HG03066 (cell line): ENCODE data around the gene PIK3R5.

Experiments used
- ATAC-seq: cut with Tn5 transposase; IDR thresholded peaks from one replicate; pipeline ENCODE4 v1.9.1; 2021; ENCODE audit warnings: low read depth; ENCODE audit not compliant: unreplicated experiment

The PIK3R5 gene

DNA sequence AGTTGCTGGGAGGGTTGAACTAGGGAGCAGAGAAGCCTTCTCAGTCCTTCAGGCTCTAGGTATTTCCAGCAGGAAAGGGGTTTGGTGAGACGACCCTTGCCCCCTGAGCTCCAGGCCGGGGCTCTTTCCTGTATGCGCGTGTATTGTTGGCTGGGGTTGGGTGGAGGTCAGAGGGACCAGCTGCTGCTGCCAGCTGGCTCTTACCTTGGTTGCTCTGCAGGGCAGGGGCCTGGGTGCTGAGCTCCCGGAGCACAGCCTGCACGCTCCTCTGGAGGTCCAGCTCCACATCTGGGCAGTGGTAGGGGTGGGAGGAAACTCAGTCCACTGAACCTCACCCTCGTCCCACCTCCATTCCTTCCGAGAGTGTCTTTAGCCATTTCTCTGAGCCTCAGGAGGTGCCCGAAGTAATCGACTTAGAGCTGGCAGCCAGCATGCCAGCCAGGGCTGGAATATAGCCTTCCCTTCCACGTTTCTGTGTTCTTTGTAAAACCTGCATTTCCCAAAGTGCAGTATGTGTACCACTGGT is 126.0 kb downstream of the PIK3R5 start:
- no peak for ATAC-seq

DNA sequence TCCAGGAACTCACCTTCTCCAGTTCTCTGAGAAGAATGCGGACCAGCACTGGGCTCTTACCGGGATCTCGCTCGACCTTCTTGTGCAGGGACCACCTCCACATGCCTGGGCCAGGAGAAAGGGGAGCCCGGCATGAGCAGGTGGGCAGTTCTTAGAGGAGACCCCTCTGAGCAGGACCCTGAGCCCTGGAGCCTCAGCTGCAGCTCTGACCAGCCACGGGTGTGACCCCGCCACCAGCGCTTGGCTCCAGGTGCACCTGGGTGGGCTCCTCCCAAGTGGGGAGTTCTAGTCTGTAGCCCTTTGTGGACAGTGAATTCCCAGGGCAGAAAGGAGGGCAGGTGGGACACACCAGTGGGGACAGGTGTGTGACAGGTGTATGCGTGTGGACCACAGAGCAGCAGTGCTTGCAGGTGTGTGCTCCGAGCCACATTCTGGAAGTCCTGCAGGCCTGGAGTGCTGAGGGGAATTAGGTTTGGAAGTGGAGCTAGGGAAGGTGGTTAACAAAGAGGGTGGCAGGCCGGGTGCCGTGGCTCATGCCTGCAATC is 126.9 kb downstream of the PIK3R5 start:
- ATAC-seq: no peak

DNA sequence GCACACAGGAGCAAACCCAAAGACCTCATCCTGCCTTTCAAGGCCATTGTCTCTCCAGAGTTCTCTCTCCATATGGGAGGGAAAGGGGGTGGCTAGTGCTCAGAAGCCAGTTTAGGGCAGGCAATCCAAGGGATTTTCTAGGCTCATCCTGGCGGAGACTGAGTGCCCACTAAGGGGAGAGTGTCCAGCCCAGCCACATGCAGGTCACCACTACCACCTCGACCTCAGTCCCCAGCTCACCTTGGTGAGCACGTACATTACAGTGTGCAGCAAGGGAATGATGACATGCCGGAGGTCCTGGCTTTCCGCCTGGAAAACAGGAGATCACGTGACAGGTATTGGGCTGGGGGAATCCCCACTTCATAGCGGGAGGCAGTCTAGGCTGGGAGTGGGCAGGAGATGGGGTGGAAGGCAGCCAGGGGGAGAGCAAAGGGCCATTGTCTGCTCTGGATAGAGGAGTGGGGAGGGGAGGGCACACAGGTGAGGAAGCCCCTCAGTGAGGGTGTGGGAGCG is 127.9 kb downstream of the PIK3R5 start:
- ATAC-seq: no peak

DNA sequence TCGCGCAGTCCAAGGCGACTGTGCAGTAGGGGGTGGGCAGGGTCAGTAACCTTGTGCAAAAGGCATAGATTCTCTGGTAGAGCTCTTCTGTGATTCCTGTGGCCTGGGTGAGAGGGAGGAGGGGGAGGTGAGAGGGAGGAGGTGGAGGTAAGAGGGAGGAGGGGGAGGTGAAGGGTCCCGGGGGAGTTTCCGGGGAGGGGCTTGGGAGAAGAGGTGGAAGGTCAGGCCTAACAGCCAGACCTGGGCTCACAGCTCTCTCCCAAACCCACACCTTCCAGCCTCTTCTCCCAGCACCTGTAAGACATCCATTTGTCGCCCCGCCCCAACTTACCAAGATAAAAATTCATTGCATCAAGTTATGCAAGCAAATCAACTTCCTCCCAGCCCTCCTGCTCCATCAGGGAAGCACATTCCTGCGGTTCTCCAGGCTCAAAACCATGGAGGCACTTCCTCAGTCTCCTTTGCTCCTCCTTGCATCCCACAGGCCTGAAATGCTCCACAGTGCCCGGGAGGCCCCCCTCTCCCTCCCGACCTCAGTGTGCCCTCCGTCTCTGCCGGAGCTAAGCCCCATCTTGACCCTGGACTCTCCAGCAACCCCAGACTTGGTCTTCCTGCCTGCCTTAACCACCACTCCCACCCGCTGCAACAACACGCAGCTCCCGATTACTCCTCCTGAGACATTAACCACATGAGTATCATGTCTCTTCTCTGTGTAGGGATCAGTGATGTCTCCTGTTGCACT is 128.5 kb downstream of the PIK3R5 start:
- ATAC-seq: no peak

DNA sequence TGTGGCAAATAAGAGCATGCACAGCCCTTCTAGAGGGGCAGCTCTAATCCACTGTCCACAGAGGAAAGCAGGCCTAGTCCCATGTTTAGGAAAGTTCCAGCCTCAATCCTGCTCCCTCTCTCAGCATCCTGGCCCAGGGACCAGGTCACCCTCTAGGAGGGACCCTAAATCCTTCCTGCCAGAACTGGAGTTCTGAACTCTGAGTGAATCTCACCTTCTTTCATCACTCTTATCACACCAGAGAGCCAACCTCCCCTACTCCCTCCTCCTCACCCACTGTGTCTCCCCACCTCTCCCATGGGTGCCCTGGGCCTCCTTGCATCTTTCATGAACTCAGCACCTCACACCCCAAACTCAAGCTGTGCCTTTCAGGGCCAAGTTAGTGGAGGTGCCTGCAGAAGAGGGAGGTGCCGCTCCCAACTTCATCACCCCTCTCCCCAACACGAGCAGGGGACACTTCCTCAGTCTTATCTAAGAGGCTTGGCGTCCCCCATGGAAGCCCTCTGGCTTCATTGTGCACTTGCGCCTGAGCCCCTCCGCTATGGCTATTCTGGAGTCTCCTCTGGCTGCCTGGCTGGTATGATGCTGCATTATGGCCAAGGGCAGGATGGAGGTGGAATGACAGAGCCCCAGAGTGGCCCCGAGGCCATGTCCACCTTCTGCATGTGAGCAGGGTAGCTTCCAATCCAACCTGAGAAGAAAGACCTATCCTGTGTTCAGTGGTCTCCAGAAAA is 129.7 kb downstream of the PIK3R5 start:
- ATAC-seq: no peak

DNA sequence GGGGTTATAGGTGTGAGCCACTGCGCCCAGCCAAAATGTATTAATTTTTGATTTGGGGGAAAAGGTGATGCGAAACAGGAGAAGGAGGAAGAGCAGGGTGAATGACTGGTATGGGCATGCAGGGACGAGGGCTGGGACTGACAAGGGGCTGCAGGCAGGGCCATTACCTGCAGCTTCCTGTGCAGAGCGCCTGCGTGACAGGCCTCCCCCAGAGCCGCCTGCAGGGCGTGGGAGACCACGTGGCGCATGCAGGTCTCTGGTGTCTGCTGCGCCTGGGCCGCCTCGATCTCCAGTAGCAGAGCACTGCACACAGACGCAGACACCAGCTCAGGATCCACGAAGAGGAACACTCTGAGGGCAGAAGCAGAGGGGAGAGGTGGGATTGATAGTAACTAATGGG is 130.4 kb downstream of the PIK3R5 start:
- no peak for ATAC-seq

DNA sequence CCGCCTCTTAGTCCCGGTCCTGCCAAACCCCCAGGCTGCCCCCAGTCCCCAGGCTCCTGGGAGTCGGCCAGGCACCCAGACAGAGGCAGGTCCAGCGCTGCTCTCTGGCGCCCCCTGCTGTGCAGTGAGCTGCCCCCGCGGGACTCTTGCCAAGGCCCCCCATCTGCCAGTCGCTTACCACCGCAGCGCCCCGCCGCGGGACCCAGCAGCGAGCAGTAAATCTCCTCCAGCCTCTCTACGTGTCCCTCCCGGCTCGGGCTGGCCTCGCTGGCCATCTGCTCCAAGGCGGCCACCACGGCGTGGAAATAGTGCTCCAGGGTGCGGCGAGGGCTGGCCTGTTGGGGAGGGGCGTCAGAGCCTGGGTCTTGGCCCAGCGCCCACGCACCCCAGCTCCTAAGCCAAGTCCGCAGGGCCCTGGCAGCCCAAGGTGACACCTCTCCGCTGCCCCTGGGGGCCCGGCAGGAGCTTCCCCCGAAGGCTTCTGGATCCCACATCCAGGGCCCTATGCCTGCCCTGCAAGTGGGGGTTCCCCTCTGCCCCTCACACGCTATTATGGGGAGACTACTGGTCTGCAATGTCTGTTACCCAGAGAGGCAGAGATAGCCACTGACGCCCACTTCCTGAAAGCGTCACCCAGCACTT is 132.7 kb downstream of the PIK3R5 start:
- no peak for ATAC-seq

DNA sequence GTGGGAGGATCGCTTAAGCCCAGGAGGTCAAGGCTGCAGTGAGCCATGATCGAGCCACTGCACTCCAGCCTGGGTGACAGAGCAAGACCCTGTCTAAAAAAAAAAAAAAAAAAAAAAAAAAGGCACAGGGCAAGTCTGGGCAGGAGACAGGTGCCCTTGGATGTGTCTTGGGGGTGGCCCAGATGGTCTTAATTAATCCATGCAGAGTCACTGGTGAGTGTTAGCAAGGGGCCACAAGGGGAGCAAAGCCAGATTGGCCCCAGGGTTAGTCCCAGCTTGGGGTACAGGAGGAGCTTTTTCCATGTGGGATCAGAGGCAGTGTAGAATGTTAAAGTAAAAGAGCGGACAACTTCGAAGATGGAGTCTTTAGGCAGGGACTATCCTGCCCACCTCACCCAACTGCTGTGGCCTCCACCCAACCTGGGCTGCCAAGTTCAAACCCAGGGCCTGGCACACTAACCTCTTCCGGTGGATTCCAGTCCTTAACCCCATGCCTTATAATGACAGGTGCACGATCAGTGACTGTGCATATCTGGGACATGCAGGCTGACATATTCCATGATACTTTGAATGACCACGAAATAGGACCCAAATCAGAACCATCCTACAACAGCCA is 134.2 kb downstream of the PIK3R5 start:
- ATAC-seq: no peak

DNA sequence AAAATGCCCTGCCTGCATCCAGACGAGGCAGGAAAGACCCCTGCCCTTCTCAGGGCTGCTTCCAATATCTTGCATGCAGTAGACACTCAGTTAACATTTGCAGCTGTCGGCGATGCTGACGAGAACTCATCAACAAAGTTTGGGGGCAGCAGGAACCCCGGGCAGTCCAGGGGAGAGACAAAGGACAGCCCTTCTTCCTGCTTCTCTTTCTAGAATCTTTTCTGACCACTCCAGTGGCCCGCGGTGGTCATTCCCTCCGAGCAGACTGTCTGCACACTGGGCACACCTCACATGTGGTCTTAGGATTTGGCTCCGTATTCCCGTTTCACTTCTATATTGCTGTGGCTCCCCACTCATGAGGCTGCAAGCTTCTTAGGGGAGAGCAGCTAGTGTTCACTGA is 135.4 kb downstream of the PIK3R5 start:
- no peak for ATAC-seq

DNA sequence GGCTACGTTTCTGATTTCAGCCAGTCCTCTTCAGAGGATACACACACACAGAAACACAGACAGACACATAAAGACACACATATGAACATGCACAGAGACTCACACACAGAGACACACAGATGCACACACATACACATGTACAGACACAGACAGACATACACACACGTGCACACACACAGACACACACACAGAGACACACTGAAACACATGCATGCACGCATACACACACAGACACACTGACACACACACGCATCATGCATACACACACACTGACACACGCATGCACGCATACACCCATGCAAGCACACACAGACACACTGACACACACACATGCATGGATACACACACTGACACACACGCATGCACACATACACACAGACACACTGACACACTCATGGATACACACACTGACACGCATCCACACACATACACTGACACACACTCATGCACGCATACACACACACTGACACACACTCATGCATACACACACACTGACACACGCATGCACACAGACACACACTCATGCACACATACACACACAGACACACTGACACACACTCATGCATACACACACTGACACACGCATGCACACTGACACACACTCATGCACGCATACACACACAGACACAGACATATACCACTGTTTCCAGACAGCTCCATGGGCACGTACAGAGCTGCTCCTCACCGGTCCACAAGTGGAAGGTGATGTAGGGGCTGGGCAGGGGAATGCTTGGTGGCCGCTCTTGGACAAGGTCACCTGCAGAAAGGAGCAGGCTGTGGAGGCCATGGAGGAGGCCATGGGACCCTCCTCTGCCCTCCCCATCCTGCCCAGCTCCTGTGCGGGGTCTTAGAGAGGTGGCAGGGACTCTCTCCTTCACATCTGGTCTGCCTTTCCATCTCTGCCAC is 136.2 kb downstream of the PIK3R5 start:
- no peak for ATAC-seq
